HG03521 (cell line): ENCODE measurements around the gene IFIT1B.
"Not testable (repeated sequence)": the region's sequence is repeated elsewhere in the genome, so short reads cannot be mapped to it uniquely, and the experiment has no call there.

Source experiments
- ATAC-seq: cut with Tn5 transposase; IDR thresholded peaks from one replicate; pipeline ENCODE4 v1.9.1; 2021; ENCODE audit warnings: mild to moderate bottlenecking, moderate library complexity; ENCODE audit not compliant: unreplicated experiment

IFIT1B gene

DNA sequence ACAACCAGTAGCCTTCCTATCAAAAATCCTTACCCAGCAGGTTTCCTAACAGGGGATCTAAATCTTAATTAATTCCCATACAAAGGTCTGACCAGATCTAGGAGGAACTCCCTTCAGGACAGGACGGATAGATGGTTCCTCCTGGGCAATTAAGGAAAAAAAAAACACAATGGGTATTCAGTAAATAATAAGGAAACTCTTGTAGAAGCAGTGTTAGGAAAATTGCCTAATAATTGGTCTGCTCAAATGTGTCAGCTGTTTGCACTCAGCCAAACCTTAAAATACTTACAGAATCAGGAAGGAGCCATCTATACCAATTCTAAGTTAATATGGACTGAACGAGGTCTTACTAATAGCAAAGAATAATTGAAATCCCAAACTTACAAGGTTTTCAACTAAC is 33.3 kb downstream of the IFIT1B start:
- not testable (repeated sequence) for ATAC-seq

DNA sequence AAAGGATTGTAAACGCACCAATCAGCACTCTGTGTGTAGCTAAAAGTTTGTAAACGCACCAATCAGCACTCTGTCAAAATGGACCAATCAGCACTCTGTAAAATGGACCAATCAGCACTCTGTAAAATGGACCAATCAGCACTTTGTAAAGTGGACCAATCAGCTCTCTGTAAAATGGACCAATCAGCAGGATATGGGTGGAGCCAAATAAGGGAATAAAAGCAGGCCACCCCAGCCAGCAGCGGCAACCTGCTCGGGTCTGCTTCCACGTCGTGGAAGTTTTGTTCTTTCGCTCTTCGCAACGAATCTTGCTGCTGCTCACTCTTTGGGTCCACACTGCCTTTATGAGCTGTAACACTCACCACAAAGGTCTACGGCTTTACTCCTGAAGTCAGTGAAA is 34.4 kb downstream of the IFIT1B start:
- ATAC-seq = not testable (repeated sequence)

DNA sequence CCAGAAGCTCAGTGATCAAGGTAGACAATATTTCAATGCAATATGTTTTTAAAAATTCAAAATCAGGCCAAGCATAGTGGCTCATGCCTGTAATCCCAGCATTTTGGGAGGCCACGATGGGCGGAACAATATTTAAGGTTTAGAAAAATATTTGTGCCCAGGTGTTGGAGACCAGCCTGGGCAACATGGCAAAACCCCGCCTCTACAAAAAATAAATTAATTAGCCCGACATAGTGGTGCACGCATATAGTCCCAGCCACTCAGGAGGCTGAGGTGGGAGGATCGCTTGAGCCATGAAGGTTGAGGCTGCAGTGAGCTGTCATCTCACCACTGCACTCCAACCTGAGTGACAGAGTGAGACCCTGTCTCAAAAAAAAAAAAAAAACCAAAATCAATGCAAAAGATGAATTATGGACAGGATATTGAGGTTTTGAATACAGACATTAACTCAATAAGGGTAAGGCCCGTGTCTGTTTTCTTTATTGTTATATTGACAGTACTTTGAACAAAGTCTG is 35.6 kb downstream of the IFIT1B start:
- ATAC-seq = no peak

DNA sequence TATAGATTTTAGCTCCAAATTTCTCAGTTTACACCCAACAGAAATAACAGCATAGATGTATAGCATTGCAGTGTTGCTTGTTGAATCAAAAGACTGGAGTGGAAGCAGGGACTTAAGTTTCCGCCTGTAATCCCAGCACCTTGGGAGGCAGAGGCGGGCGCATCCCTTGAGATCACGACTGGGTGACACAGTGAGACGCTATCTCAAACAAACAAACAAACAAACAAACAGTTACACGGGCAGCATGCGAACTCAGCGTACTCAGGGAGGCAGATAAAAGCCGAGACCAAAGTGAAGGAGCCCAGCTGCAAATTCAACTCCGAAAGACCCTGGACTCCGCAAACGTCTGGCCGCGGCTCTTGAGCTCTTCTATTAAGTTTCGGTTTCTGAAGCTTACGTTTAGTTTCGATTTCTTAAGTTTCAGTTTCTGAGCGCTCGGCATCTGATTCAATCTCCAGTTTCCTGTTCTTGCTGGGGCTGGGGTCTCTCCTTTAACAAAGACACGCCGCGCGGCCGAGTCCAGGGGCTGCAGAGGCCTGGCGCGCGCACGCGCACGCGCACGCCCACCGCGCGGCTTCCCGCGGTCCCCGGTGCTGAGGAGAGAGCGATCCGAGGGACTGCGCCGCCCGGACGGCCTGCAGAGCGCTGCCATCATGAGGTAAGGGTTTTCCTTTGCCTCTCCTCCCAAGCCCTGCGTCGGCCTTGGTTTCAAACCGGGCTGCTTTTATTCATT is 36.5 kb downstream of the IFIT1B start, which contains the start of gene IFIT5:
Gene IFIT5 (plus strand): TSS at position 423 of the 733 bp plus-strand sequence. CDS start 231 bp downstream, at position 654.
- peak; percentile 79 for ATAC-seq

DNA sequence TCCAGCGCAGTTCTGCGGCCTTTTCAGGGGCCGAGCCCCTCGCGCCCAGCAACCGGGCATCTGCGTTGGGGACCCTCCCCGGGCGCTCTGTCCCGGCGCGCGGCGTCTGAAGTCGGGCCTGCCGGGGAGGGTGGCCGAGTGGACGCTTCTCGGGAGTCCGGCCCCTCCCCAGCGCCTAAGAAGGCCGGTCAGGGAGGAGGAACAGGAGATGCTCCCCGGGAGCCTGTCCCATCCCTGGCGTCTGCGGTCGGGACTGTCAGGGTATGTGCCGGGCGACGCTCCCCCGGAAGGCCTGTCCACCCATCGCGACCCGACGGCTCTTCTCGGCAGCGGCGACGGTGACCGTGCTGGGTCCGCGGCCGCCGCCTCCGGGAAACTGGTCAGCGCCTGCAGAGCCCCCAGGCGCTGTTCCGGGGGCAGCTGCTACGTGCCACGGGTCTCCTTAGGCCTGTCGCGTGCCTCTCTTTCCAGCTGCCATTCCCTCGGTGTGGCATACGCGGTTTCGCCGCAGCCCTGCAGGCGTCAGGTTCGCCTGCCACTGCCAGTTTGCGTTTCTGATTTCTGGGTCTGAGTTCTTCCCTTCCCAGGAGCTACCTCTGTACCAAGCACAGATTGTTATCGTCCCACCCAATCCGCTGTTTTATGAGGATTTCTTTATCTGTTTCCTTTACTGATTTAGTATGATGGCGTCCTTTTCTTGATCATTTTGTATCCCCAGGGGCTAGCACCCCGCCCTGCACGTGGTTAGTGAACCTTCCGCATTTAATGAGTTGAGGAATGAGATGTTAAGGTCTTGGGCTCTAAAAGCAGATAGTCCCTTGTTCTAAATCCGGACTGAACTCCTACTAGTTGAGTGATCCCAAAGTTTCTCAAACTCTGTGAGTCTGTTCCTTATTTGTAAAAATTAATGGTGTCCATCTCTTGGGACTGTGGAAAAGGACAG is 37.3 kb downstream of the IFIT1B start:
- peak; percentile 31 for ATAC-seq

DNA sequence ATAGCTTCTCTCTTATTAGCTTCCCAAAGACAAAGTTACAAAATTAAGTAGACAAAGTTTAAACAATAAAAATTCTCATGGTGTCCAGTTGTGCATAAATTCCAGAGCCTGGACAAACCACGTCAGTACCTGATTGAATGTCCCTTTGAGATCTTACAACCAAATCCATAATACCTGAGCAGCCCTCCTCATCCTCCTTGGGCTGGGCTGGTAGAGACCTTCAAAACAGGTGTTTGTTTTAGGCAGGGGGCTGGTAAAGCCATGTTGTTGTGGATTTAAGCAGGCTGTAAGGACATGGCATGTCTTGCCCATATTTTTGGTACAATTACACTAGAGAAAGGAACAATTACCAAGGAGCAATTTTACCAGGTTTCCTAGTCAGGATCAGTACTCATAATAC is 38.6 kb downstream of the IFIT1B start:
- ATAC-seq = no peak

DNA sequence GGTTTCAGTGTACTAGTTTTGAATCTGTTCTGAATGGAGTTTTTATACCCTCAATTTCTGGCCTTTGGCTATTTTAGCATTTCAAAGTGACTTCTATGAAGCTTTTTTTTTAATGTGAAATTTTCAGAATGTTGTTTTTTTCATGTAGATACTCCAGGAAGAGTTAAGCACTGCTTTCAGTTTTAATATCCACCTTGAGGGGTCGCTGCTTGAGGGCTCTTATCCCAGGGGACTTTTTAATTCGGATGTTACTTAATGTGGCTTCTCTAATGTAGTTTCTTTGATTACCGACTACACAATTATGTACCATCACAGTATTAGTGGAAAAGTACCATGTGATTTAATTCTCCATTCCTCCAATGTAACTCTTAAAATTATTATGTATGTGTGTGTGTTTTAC is 41.7 kb downstream of the IFIT1B start:
- ATAC-seq = no peak

DNA sequence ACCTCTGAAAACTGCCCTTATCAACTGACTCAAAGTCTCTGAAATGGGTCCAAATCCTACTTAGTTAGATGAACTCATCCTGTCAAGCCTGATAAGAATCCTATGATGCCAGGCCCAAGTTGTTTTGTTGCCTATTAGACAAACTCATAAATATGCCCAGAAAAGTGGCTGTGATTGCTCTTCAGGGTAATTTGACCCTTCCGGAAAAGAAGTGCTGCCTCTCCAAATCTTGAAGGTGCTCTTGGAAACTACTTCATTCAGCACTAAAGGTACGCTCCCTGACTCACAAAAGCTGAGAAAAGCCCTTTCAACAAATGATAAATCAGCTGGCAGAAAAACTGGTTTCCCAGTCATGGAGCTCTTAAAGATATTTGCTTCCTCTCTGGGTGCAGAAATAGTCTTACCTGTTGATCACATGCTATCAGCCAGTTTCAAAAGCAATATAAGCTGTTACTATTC is 43.2 kb downstream of the IFIT1B start:
- ATAC-seq = no peak

DNA sequence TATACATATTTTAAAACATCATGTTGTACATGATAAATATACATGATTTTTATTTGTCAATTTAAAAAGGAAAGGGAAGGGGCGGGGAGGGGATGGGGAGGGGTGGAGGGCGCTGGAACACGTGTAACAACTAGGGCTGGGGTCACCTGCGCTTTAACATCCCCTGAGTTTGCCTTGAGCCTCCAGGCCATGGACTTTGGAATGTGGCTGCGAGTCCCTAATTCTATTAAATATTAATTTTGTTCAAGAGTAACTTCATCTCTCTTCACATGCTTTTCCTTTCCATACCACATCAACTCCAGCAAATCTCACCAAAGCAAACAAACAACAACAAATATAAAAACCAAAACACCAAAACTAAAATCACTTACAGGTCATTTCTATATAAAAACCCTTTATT is 47.1 kb downstream of the IFIT1B start:
- no peak for ATAC-seq

DNA sequence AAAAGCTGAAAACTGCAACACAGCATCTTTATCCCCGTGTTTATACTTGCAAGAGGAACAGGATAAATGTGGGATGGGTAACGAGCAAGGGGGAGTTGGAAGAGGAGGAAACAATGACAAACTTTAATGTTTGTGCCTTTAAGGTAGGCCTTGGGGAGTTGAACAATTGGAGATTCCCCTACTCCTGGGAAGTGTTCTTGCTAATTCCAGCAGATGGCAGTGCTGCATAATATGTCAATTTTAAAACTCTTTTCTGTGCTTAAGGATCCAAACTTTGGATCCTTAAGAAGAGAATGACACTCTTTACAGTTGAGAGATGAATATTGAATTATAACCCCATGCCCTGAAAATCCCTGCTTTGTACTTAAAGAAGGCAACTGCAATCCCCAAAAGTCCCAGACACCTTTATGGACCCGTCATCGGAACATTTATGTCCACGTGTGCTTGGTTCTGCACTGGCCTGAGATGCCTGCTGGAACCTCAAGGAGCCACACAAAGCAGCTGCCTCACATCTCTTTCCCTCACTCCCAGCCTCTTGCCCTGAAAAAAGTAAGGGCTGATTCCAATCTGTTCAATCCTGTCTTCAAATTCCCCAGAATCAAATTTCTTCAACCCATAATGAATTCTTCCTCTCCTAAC is 48.5 kb downstream of the IFIT1B start:
- no peak for ATAC-seq

DNA sequence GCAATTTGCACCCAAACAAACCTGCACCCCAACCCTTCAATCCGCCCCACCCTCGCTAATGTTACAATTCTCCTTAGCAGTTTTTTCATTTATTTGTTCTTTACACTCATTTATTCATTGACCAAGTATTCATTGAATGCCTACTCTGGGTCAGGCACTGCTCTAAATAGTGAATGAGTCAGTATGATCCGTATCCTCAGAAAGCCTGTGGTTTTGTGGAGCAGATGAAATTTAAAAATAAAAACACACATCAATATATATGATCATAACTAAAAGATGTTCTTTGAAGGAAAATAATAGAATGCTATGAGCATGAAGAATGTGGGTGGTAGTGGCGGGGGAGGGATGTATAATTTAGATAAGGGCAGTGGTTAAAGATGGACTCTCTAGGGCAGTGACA is 49.8 kb downstream of the IFIT1B start:
- ATAC-seq = no peak

DNA sequence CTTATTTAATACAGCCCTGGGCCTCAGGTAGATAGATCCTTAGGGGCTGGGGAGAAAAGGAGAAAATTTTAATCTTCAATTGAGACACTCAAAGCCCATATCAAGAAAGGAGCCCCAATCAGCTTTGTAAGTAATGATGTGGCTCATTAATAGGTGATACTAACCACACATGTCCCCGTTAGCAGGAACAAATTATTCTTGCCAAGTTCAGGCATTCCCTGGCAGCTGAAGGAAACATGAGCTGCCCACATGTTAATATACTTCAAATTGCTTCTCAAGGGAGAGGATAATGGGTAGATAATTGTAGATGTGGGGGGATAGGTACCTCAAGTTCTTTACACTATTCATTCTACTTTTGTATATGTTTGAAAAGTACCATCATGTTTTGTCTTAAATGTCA is 51.0 kb downstream of the IFIT1B start:
- ATAC-seq = no peak

DNA sequence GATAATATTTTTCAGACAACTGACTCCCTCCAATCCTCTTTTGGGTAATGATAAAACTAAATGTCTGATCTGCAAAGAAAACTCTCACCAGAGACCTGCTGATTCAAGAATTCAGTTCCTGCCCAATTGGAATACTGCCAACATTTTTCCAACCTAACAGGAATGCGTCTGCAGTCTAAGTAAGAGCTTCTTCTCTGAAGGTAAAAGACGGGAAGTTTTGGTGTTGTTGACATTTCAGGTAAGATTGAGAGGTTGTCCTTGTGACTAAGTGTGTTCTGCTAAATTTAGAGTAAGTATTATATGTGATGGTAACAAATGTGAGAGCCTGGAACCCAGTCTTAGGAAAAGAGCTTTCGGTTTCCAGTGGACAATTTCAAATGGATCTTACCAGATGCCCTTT is 54.1 kb downstream of the IFIT1B start:
- no peak for ATAC-seq
